SK-N-SH treated with all-trans-retinoic acid at 6 μM for 48 hours (cell line): ENCODE data around the gene SMTNL2.

Experiments
- ATAC-seq: fragments of 200-7000 bp; cut with Tn5 transposase; 3 replicates; pipeline ENCODE4 v1.9.1; 2020; ENCODE audit warnings: mild to moderate bottlenecking, moderate library complexity
- ARNTL ChIP-seq: fragments of 450-650 bp; formaldehyde crosslinking; IDR thresholded peaks from 2 replicates; pipeline ENCODE4 v1.5.0; 2020; ENCODE audit warnings: low read depth, mild to moderate bottlenecking, moderate library complexity, borderline replicate concordance
- CSDC2 ChIP-seq: fragments of 250-450 bp; sonication (Bioruptor Pico); IDR thresholded peaks from 2 replicates; pipeline ENCODE4 v1.5.0; 2020; ENCODE audit warnings: mild to moderate bottlenecking, moderate library complexity
- ESRRG ChIP-seq: fragments of 250-450 bp; sonication (Bioruptor Pico); IDR thresholded peaks from 2 replicates; pipeline ENCODE4 v1.6.1; 2021; ENCODE audit warnings: mild to moderate bottlenecking
- GLIS3 ChIP-seq: fragments of 250-450 bp; sonication (Bioruptor Pico); IDR thresholded peaks from 2 replicates; pipeline ENCODE4 v1.5.0; 2020; ENCODE audit warnings: mild to moderate bottlenecking, moderate library complexity
- ISL1 ChIP-seq: fragments of 250-450 bp; sonication (Bioruptor Pico); IDR thresholded peaks from 2 replicates; pipeline ENCODE4 v2.1.2; 2022; ENCODE audit warnings: mild to moderate bottlenecking, moderate library complexity
- OSR1 ChIP-seq: fragments of 250-450 bp; sonication (Bioruptor Pico); IDR thresholded peaks from 2 replicates; pipeline ENCODE4 v1.8.0; 2022; ENCODE audit warnings: moderate library complexity, mild to moderate bottlenecking, inconsistent platforms
- PPARA ChIP-seq: fragments of 250-450 bp; sonication (Bioruptor Pico); IDR thresholded peaks from 2 replicates; pipeline ENCODE4 v1.5.0; 2020; ENCODE audit warnings: mild to moderate bottlenecking, borderline replicate concordance
- RARB ChIP-seq: fragments of 250-450 bp; sonication (Bioruptor Pico); IDR thresholded peaks from 2 replicates; pipeline ENCODE4 v1.8.0; 2021; ENCODE audit warnings: mild to moderate bottlenecking, moderate library complexity
- TCF4 ChIP-seq: fragments of 250-450 bp; sonication (Bioruptor Pico); IDR thresholded peaks from 2 replicates; pipeline ENCODE4 v1.8.0; 2021; ENCODE audit warnings: mild to moderate bottlenecking, moderate library complexity, borderline replicate concordance
- TOX ChIP-seq: fragments of 250-450 bp; sonication (Bioruptor Pico); IDR thresholded peaks from 2 replicates; pipeline ENCODE4 v1.8.0; 2021; ENCODE audit warnings: mild to moderate bottlenecking, moderate library complexity, borderline replicate concordance
- ZC3H10 ChIP-seq: fragments of 250-450 bp; sonication (Bioruptor Pico); IDR thresholded peaks from 2 replicates; pipeline ENCODE4 v1.5.1; 2021; ENCODE audit warnings: mild to moderate bottlenecking, moderate library complexity
- ZFP3 ChIP-seq: fragments of 250-450 bp; sonication (Bioruptor Pico); IDR thresholded peaks from 2 replicates; pipeline ENCODE4 v1.5.0; 2020; ENCODE audit warnings: mild to moderate bottlenecking, moderate library complexity
- ZFP30 ChIP-seq: fragments of 450-650 bp; formaldehyde crosslinking; IDR thresholded peaks from 2 replicates; pipeline ENCODE4 v1.5.0; 2022; ENCODE audit warnings: mild to moderate bottlenecking, moderate library complexity
- ZNF70 ChIP-seq: fragments of 450-650 bp; formaldehyde crosslinking; IDR thresholded peaks from 2 replicates; pipeline ENCODE4 v1.5.0; 2020; ENCODE audit warnings: mild to moderate bottlenecking, moderate library complexity
- ZNF8 ChIP-seq: fragments of 450-650 bp; formaldehyde crosslinking; IDR thresholded peaks from 2 replicates; pipeline ENCODE4 v1.5.0; 2020; ENCODE audit warnings: mild to moderate bottlenecking, moderate library complexity
- TF ChIP-seq, protein P1 (sequence below): fragments of 250-450 bp; sonication (Bioruptor Pico); IDR thresholded peaks from 2 replicates; pipeline ENCODE4 v1.8.0; 2020; ENCODE audit warnings: mild to moderate bottlenecking, moderate library complexity, borderline replicate concordance
- TF ChIP-seq, protein P2 (sequence below): fragments of 250-450 bp; sonication (Bioruptor Pico); IDR thresholded peaks from 2 replicates; pipeline ENCODE4 v1.5.1; 2021; ENCODE audit warnings: mild to moderate bottlenecking, moderate library complexity
- TF ChIP-seq, protein P3 (sequence below): fragments of 250-450 bp; sonication (Bioruptor Pico); IDR thresholded peaks from 2 replicates; pipeline ENCODE4 v1.8.0; 2021; ENCODE audit warnings: low read depth, mild to moderate bottlenecking, moderate library complexity, borderline replicate concordance
- TF ChIP-seq, protein P4 (sequence below): fragments of 250-450 bp; sonication (Bioruptor Pico); IDR thresholded peaks from 2 replicates; pipeline ENCODE4 v1.5.0; 2020; ENCODE audit warnings: mild to moderate bottlenecking, moderate library complexity
- TF ChIP-seq, protein P5 (sequence below): fragments of 250-450 bp; sonication (Bioruptor Pico); IDR thresholded peaks from 2 replicates; pipeline ENCODE4 v1.5.1; 2020; ENCODE audit warnings: low read depth, mild to moderate bottlenecking, moderate library complexity

SMTNL2 gene

DNA sequence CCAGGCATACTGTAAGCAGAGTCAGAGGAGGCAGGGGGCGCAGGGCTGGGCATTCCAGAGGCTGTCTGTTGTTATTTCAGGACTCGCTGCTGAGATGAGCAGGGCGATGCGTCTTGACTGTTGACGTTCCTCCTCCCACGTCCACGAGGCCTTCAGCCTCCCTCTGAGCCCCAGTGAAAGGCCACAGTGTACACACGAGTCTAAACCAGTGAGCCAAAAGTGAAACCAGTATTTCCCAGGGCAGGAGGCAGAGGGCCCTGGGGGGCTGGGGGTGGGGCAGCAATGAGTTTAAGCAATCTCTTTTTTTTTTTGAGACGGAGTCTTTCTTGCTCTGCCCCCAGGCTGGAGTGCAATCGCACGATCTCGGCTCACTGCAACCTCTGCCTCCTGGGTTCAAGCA lies 21.5 kb downstream of the SMTNL2 start:
- ATAC-seq = no peak
- TF ChIP-seq ISL1 (CRISPR knock-in tag) (no peak), RARB (CRISPR knock-in tag) (no peak), TOX (CRISPR knock-in tag) (no peak)
- TF ChIP-seq, protein P1, sequence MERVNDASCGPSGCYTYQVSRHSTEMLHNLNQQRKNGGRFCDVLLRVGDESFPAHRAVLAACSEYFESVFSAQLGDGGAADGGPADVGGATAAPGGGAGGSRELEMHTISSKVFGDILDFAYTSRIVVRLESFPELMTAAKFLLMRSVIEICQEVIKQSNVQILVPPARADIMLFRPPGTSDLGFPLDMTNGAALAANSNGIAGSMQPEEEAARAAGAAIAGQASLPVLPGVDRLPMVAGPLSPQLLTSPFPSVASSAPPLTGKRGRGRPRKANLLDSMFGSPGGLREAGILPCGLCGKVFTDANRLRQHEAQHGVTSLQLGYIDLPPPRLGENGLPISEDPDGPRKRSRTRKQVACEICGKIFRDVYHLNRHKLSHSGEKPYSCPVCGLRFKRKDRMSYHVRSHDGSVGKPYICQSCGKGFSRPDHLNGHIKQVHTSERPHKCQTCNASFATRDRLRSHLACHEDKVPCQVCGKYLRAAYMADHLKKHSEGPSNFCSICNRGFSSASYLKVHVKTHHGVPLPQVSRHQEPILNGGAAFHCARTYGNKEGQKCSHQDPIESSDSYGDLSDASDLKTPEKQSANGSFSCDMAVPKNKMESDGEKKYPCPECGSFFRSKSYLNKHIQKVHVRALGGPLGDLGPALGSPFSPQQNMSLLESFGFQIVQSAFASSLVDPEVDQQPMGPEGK = no peak
- TF ChIP-seq, all 23 proteins: peak for 0

DNA sequence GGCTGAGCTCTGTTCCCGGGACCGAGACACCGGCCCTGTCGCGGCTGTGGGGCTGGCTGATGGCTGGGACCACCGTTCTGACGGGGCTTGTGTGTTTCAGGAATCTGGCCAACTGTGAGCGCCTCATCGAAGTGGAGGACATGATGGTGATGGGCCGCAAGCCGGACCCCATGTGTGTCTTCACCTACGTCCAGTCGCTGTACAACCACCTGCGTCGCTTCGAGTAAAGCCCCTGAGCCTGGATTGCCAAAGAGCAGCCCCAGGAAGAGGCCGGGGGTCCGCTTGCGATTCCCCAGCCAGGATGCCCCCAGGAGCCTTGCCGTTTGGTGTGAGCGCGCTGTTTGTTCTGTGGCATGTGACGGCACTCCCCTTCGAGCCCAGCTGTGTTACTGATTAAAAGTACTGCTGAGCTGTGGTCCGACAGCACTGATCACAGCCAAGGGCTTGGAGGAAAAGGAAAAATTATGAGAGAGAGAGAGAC lies 23.0 kb downstream of the SMTNL2 start:
- TF ChIP-seq GLIS3 (CRISPR knock-in tag) (no peak), ZNF70 (CRISPR knock-in tag) (no peak), ISL1 (CRISPR knock-in tag) (no peak), PPARA (CRISPR knock-in tag) (no peak), OSR1 (CRISPR knock-in tag) (no peak), ESRRG (no peak)
- TF ChIP-seq, protein P1 = no peak
- TF ChIP-seq, protein P2, sequence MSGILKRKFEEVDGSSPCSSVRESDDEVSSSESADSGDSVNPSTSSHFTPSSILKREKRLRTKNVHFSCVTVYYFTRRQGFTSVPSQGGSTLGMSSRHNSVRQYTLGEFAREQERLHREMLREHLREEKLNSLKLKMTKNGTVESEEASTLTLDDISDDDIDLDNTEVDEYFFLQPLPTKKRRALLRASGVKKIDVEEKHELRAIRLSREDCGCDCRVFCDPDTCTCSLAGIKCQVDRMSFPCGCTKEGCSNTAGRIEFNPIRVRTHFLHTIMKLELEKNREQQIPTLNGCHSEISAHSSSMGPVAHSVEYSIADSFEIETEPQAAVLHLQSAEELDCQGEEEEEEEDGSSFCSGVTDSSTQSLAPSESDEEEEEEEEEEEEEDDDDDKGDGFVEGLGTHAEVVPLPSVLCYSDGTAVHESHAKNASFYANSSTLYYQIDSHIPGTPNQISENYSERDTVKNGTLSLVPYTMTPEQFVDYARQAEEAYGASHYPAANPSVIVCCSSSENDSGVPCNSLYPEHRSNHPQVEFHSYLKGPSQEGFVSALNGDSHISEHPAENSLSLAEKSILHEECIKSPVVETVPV = no peak
- ATAC-seq = no peak

DNA sequence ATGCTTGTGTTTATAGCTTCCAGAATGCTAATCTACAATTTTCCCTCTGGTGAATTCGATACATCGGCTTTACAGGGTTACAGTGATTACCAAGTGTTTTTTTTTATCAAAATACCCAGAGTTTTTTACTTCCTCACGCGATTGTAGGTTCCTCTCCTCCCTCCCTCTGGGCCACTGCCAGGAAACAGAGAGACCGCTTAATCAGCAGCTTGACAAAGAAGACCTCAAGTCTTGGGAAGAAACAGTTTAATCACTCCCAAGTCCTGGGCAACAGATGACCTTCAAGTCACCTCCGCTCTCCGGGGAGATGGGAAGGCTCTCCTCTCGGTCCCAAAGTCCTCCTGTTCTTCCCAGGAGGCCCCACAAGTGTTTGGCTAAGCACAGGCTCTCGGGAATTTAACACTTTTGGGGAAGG lies 23.5 kb downstream of the SMTNL2 start:
- ATAC-seq = no peak
- TF ChIP-seq ZNF8 (CRISPR knock-in tag) = no peak
- TF ChIP-seq, protein P3, sequence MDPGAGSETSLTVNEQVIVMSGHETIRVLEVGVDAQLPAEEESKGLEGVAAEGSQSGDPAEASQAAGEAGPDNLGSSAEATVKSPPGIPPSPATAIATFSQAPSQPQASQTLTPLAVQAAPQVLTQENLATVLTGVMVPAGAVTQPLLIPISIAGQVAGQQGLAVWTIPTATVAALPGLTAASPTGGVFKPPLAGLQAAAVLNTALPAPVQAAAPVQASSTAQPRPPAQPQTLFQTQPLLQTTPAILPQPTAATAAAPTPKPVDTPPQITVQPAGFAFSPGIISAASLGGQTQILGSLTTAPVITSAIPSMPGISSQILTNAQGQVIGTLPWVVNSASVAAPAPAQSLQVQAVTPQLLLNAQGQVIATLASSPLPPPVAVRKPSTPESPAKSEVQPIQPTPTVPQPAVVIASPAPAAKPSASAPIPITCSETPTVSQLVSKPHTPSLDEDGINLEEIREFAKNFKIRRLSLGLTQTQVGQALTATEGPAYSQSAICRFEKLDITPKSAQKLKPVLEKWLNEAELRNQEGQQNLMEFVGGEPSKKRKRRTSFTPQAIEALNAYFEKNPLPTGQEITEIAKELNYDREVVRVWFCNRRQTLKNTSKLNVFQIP = no peak

DNA sequence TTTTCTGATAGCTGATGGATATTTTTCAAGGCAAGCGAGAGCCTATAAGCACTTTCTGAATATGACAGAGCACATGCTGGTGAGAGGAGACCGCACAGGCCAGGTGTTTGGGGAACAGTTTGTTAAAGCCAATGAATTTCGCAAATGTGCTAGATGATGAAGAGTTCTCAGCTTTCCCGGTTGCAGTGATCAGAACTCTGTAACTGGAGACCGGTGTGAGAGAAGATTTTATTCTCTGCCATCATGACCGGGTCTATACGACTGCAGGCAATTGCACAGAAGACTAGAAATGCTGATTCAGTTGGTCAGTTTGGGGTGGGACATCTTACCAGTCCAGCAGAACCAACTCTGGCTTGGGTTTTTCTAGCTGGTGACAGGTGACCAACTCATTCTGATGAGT lies 25.4 kb downstream of the SMTNL2 start:
- ATAC-seq = no peak
- TF ChIP-seq ZFP3 (CRISPR knock-in tag) (no peak), CSDC2 (CRISPR knock-in tag) (no peak), ZC3H10 (no peak), ZFP30 (CRISPR knock-in tag) (no peak), TCF4 (CRISPR knock-in tag) (no peak), RARB (CRISPR knock-in tag) (no peak), TOX (CRISPR knock-in tag) (no peak), GLIS3 (CRISPR knock-in tag) (no peak), ARNTL (CRISPR knock-in tag) (no peak)
- TF ChIP-seq, protein P2 = no peak
- TF ChIP-seq, protein P4, sequence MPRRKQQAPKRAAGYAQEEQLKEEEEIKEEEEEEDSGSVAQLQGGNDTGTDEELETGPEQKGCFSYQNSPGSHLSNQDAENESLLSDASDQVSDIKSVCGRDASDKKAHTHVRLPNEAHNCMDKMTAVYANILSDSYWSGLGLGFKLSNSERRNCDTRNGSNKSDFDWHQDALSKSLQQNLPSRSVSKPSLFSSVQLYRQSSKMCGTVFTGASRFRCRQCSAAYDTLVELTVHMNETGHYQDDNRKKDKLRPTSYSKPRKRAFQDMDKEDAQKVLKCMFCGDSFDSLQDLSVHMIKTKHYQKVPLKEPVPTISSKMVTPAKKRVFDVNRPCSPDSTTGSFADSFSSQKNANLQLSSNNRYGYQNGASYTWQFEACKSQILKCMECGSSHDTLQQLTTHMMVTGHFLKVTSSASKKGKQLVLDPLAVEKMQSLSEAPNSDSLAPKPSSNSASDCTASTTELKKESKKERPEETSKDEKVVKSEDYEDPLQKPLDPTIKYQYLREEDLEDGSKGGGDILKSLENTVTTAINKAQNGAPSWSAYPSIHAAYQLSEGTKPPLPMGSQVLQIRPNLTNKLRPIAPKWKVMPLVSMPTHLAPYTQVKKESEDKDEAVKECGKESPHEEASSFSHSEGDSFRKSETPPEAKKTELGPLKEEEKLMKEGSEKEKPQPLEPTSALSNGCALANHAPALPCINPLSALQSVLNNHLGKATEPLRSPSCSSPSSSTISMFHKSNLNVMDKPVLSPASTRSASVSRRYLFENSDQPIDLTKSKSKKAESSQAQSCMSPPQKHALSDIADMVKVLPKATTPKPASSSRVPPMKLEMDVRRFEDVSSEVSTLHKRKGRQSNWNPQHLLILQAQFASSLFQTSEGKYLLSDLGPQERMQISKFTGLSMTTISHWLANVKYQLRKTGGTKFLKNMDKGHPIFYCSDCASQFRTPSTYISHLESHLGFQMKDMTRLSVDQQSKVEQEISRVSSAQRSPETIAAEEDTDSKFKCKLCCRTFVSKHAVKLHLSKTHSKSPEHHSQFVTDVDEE (CRISPR knock-in tag) = no peak
- TF ChIP-seq, protein P3 = no peak
- TF ChIP-seq, protein P5, sequence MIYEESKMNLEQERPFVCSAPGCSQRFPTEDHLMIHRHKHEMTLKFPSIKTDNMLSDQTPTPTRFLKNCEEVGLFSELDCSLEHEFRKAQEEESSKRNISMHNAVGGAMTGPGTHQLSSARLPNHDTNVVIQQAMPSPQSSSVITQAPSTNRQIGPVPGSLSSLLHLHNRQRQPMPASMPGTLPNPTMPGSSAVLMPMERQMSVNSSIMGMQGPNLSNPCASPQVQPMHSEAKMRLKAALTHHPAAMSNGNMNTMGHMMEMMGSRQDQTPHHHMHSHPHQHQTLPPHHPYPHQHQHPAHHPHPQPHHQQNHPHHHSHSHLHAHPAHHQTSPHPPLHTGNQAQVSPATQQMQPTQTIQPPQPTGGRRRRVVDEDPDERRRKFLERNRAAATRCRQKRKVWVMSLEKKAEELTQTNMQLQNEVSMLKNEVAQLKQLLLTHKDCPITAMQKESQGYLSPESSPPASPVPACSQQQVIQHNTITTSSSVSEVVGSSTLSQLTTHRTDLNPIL (CRISPR knock-in tag) = no peak
- TF ChIP-seq, protein P1 = no peak
